ENCODE results near the gene MAPK11.

The MAPK11 gene

DNA sequence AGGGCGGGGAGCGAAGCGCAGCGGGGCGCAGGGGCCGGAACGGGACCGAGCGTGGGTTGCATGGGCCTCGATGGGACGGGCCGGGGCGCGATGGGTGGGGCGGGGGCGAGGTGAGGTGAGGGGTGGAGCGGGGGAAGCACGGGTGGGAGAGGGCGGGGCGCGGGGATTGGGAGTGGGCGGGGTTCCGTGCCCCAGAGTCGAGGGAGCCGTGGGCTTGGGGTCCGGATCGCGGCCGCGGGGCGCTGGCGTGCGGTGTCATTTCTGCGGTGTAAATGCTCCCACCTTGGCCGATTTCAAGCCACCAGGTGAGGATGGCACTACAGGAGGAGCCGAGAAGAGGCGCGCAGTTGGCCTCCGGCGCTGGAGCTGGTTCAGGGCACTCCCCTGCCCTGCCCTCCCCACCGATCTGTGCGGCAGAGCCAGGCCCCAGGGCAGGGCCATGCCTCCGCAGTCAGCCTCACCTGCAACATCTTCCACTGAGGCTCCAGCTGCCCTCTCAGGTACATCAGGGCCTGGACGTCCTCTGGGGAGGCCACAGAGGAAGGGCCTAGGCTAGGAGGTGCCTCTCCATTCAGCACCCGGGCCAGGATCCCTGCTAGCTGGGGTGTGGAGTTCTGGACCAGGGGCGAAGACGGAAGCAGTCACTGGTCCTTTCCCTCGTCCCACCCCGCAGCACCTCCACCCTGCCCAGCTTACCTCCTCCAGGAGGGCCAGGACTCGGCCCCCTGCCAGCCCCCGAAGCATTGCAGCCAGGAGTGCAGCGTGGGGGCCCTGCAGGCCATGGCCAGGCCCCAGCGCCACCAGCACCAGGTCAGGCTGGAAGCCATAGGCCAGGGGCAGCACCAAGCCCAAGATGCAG, 24.7 kb downstream of the MAPK11 start:
- H3K9ac ChIP-seq (ENCODE audit: low read depth, low read length) = peak overlapping the region; percentile 85
- peak overlapping the region; percentile 93 for H3K4me3 ChIP-seq (ENCODE audit: low read depth, low read length)
- H3K4me1 ChIP-seq (ENCODE audit: control insufficient read depth, insufficient read depth, low read length) = peaks cover 4% of the 10 kb centered on the region
- H3K36me3 ChIP-seq (ENCODE audit: control insufficient read depth, insufficient read depth, low read length) = peaks cover 15% of the 10 kb centered on the region
- H3K27me3 ChIP-seq (ENCODE audit: control insufficient read depth, insufficient read depth, low read length) = no peaks in the 10 kb centered on the region
- H3K9me3 ChIP-seq (ENCODE audit: control insufficient read depth, insufficient read depth, low read length) = no peaks in the 10 kb centered on the region

DNA sequence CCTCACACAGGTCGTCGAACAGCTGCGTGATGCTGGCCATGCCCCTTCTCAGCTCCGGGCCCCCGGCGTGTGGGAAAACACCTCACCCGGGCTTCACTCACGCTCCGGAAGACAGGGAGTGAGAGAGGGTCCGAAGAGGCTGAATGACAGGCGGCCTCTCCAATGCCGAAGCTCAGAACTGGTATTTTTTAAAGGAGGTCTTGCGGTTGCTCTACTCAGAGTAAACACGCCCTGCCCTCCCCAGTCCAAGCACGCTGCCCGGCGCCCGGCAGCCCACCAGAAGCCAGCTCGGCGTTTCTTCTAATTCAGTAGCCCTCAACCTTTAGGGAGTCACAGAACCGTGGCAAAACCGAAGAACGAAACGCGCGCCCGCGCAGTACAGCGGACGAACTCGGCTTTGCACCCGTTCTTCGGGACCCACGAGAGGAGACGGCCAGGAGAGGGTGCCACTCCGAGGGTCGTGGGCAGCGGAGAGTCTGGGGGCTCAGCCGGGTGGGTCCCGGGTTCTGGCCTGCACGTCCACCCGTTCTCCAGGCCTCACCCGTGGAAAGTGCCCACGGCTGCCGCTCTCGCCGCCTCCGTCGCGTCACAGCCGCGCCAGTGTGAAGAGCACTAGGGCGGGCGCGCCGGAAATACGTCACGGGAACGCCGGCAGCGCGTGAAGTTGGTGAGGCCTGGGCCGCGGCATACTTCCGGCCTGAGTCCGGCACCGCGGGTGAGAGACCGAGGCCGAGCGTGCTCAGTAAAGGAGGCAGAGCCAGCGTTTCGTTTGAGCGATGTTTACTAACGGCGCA, 25.6 kb downstream of the MAPK11 start, which contains the start of gene TUBGCP6:
Gene TUBGCP6, minus strand, starts transcription at position 604 of the 794 bp plus-strand sequence. Its CDS starts 564 bp downstream, at position 40.
- peaks cover 16% of the 10 kb centered on the region for H3K36me3 ChIP-seq (ENCODE audit: control insufficient read depth, insufficient read depth, low read length)
- H3K9ac ChIP-seq (ENCODE audit: low read depth, low read length) = peak within 1 kb of the TSS; percentile 97
- peaks cover 4% of the 10 kb centered on the region for H3K4me1 ChIP-seq (ENCODE audit: control insufficient read depth, insufficient read depth, low read length)
- peak within 1 kb of the TSS; percentile 93 for H3K4me3 ChIP-seq (ENCODE audit: low read depth, low read length)
- H3K9me3 ChIP-seq (ENCODE audit: control insufficient read depth, insufficient read depth, low read length) = no peaks in the 10 kb centered on the region
- H3K27me3 ChIP-seq (ENCODE audit: control insufficient read depth, insufficient read depth, low read length) = no peaks in the 10 kb centered on the region

DNA sequence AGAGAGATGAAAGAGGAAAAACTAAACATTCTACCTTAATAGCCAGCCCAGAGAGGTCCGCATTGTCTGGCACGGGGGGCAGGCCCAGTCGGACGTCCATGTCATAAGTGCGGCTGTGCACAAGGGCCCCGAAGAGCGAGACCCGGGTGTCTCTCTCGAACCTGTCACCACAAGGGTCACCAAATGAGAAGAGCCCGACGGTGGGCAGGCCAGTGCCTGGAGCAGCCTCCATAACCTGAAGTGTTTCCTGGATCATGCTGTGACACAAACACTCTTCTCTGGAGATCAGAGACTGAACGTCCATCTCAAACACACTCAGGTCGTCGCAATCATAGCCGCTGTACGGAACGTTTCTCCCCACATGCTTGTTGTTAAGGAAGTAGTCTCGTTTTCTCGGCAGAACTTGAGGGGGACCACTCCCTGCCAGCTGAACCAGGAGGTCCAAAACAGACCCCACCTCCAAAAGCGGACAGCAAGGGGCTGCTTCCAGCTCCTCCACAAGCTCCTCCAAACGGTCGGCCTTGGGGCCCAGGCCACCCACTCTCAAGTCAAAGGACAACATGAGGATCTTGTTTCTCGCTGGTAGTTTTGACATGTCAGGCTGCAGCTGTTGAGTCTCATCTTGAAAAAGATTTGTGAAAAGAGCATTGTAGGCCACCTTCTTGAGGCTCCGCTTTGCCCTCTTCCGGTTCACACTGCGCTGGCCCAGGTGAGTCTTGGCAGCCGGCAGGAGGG, 26.3 kb downstream of the MAPK11 start:
- H3K9ac ChIP-seq (ENCODE audit: low read depth, low read length) = no peak overlapping the region
- H3K36me3 ChIP-seq (ENCODE audit: control insufficient read depth, insufficient read depth, low read length) = peaks cover 16% of the 10 kb centered on the region
- peaks cover 4% of the 10 kb centered on the region for H3K4me1 ChIP-seq (ENCODE audit: control insufficient read depth, insufficient read depth, low read length)
- no peaks in the 10 kb centered on the region for H3K9me3 ChIP-seq (ENCODE audit: control insufficient read depth, insufficient read depth, low read length)
- H3K27me3 ChIP-seq (ENCODE audit: control insufficient read depth, insufficient read depth, low read length) = no peaks in the 10 kb centered on the region
- peak overlapping the region; percentile 93 for H3K4me3 ChIP-seq (ENCODE audit: low read depth, low read length)

DNA sequence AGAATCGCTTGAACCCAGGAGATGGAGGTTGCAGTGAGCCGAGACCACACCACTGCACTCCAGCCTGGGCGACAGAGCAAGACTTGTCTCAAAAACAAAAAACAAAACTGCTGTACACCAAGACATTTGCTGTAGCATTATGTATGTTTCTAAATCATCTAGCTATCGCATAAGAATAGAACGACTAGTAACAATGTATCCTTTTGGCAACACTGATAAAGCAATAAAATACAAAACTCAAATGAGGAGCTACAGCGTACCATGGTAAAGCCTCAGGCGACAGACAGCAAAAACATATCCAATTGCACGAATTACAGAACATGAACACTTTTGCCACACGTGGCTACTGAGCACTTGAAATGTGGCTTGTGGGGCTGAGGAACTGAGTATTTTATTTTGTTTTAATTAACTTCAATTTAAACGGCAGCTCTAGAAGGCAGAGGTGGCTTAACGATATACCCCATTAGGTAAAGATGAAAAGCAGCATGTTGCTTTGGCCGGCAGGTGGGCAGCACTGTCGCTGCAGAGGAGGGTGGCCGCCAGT, 27.7 kb downstream of the MAPK11 start:
- no peaks in the 10 kb centered on the region for H3K9me3 ChIP-seq (ENCODE audit: control insufficient read depth, insufficient read depth, low read length)
- peaks cover 4% of the 10 kb centered on the region for H3K4me1 ChIP-seq (ENCODE audit: control insufficient read depth, insufficient read depth, low read length)
- H3K36me3 ChIP-seq (ENCODE audit: control insufficient read depth, insufficient read depth, low read length) = peaks cover 12% of the 10 kb centered on the region
- H3K27me3 ChIP-seq (ENCODE audit: control insufficient read depth, insufficient read depth, low read length) = no peaks in the 10 kb centered on the region
- no peak overlapping the region for H3K4me3 ChIP-seq (ENCODE audit: low read depth, low read length)
- no peak overlapping the region for H3K9ac ChIP-seq (ENCODE audit: low read depth, low read length)

DNA sequence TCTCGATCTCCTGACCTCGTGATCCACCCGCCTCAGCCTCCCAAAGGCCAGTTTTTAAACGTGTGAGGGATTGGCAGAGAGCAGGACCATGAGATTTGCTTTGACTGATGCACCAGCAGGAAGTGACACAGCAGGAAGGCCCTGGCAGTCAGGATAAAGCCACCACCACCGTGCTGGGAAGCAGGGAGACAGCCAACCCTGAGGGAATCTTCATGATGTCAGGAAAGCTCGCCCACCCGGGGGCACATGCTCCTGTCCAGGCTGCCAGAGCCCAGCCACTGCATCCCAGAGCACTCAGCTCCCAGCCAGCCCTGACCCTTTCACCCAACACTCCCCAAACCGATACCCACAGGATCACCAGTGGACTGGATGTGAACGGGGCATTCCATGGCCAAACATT, 31.4 kb downstream of the MAPK11 start:
- H3K4me3 ChIP-seq (ENCODE audit: low read depth, low read length) = no peak overlapping the region
- H3K9me3 ChIP-seq (ENCODE audit: control insufficient read depth, insufficient read depth, low read length) = no peaks in the 10 kb centered on the region
- H3K27me3 ChIP-seq (ENCODE audit: control insufficient read depth, insufficient read depth, low read length) = no peaks in the 10 kb centered on the region
- H3K4me1 ChIP-seq (ENCODE audit: control insufficient read depth, insufficient read depth, low read length) = peaks cover under 1% of the 10 kb centered on the region
- H3K36me3 ChIP-seq (ENCODE audit: control insufficient read depth, insufficient read depth, low read length) = peaks cover 3% of the 10 kb centered on the region
- H3K9ac ChIP-seq (ENCODE audit: low read depth, low read length) = no peak overlapping the region

DNA sequence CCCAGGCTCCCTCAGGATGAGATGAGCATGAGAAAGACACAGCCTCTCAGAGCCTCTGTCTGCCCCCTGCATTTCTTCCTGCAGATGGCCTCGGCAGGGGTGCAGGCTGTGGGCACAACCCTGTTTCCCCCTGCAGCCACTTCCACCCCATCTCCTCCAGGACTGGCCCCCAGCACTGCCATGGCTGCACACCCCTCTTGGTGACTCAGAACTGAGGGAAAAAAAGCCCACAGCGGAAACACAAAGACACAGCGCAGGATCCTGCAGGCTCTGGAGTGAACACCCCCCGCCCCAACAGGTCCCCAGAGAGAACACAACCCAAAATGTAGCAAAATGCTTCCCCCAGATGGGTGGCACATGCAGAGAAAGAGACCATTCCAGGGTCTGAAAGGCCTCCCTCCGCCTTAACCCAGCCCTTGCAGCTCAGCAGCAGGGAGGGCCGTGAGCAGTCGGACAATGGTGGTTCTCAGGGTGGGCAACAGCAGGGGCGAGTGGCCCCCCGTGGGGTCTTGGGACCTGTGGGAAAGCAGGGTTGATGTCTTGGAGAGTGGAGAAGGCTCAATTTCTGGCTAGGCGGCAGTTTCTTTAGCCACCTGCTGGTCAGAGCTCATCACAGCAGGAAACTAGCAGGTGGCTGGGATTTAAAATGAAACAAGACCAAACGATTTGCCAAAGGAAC, 33.3 kb downstream of the MAPK11 start:
- Histone ChIP-seq H3K27me3 (ENCODE audit: control insufficient read depth, insufficient read depth, low read length) (no peaks in the 10 kb centered on the region), H3K9ac (ENCODE audit: low read depth, low read length) (no peak overlapping the region), H3K9me3 (ENCODE audit: control insufficient read depth, insufficient read depth, low read length) (no peaks in the 10 kb centered on the region), H3K36me3 (ENCODE audit: control insufficient read depth, insufficient read depth, low read length) (peaks cover 3% of the 10 kb centered on the region), H3K4me1 (ENCODE audit: control insufficient read depth, insufficient read depth, low read length) (no peaks in the 10 kb centered on the region), H3K4me3 (ENCODE audit: low read depth, low read length) (no peak overlapping the region)

DNA sequence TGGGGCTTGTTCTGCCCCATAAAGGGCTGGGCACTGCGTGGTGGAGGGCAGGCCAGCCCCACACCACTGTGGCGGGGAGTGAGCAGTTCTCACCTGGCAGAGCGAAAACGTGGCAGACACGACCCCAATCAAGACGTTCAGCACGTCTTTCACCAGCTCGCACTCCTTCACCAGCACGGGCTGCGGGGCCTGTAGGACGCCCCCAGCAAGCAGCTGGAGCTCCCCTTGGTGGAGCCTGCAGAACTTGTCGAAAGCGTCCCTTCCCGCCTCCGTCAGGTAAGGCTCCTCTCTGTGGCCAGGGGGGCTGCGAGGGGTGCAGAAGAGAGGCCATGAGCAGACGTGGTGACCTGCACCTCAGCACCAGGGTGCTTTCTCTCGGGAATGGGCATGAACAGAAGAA, 37.0 kb downstream of the MAPK11 start:
- no peaks in the 10 kb centered on the region for H3K27me3 ChIP-seq (ENCODE audit: control insufficient read depth, insufficient read depth, low read length)
- H3K9ac ChIP-seq (ENCODE audit: low read depth, low read length) = no peak overlapping the region
- peaks cover 6% of the 10 kb centered on the region for H3K36me3 ChIP-seq (ENCODE audit: control insufficient read depth, insufficient read depth, low read length)
- no peaks in the 10 kb centered on the region for H3K4me1 ChIP-seq (ENCODE audit: control insufficient read depth, insufficient read depth, low read length)
- no peaks in the 10 kb centered on the region for H3K9me3 ChIP-seq (ENCODE audit: control insufficient read depth, insufficient read depth, low read length)
- no peak overlapping the region for H3K4me3 ChIP-seq (ENCODE audit: low read depth, low read length)

DNA sequence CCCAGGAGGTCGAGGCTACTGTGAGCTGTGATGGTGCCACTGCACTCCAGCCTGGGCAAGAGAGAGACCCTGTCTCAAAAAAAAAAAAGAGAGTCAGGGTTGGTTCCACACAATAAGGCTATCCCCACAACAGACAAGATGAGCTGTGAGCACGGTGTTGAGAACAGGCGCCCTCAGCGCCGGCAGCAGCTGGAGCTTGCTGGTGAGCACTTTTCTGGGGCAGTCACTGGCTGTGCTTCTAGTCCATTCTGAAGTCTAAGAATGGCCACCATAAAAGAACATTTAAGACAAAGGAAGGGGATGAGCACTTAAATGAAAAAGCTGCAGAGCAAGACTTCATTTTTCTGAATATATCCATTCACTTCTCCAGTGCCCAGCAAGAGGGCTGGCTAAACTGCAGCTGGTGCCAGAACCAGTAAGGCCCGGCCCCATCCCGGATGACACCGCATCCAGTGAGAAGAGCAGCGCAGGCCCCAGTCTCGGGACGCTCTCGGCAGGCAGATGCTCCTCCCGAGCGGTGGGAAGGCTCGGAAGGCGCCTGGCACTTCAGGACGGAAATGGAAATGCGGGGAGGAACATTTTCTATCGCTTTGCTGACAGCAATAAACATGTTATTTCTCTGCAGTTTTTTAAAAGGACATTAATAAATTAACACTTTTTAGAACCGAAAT, 37.6 kb downstream of the MAPK11 start:
- Histone ChIP-seq H3K9ac (ENCODE audit: low read depth, low read length) (no peak overlapping the region), H3K4me1 (ENCODE audit: control insufficient read depth, insufficient read depth, low read length) (no peaks in the 10 kb centered on the region), H3K4me3 (ENCODE audit: low read depth, low read length) (no peak overlapping the region), H3K9me3 (ENCODE audit: control insufficient read depth, insufficient read depth, low read length) (no peaks in the 10 kb centered on the region), H3K36me3 (ENCODE audit: control insufficient read depth, insufficient read depth, low read length) (peaks cover 6% of the 10 kb centered on the region), H3K27me3 (ENCODE audit: control insufficient read depth, insufficient read depth, low read length) (no peaks in the 10 kb centered on the region)

DNA sequence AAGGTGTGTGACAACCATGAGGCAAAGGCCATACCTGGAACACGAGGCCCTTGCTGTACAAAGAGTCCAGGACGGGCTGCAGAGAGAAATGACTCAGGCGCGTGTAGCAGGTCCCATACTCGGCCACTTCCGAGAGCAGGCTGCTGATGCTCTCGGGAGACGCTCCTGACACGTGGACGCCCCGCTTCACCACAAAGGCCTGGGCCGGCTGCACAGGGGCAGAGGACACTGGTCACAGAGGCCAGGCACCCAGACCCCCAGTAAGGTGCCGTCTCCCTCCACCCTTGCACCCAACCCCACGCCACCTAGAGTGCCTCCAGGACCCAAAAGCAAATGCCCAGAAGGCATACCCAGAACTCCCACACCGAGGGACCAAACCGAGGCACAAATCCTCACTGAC, 40.8 kb downstream of the MAPK11 start:
- Histone ChIP-seq H3K27me3 (ENCODE audit: control insufficient read depth, insufficient read depth, low read length) (no peaks in the 10 kb centered on the region), H3K4me3 (ENCODE audit: low read depth, low read length) (no peak overlapping the region), H3K4me1 (ENCODE audit: control insufficient read depth, insufficient read depth, low read length) (no peaks in the 10 kb centered on the region), H3K9ac (ENCODE audit: low read depth, low read length) (no peak overlapping the region), H3K9me3 (ENCODE audit: control insufficient read depth, insufficient read depth, low read length) (no peaks in the 10 kb centered on the region), H3K36me3 (ENCODE audit: control insufficient read depth, insufficient read depth, low read length) (peaks cover 8% of the 10 kb centered on the region)

DNA sequence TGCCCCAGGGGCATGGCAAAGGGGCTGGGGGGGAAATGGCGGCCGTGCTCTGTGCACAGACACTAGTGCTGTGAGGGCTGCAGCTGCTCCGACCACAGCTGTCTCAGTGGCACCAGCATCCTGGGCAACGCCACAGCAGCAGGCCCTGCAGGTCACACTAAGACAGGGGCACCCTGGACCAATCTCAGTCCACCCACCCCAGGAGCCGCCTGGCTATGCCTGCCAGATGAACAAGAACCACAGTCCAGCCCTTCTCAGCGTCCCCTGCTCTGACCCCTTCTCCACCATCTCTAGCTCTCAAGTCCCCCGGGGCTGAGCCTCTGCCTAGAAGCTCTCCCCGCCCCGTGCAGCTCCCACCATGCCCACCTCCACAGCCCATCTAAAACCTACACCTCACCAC, 41.8 kb downstream of the MAPK11 start:
- H3K4me1 ChIP-seq (ENCODE audit: control insufficient read depth, insufficient read depth, low read length) = no peaks in the 10 kb centered on the region
- H3K4me3 ChIP-seq (ENCODE audit: low read depth, low read length) = no peak overlapping the region
- H3K9me3 ChIP-seq (ENCODE audit: control insufficient read depth, insufficient read depth, low read length) = no peaks in the 10 kb centered on the region
- peaks cover 13% of the 10 kb centered on the region for H3K36me3 ChIP-seq (ENCODE audit: control insufficient read depth, insufficient read depth, low read length)
- H3K9ac ChIP-seq (ENCODE audit: low read depth, low read length) = no peak overlapping the region
- no peaks in the 10 kb centered on the region for H3K27me3 ChIP-seq (ENCODE audit: control insufficient read depth, insufficient read depth, low read length)
